HG03045 (cell line): ENCODE data around the gene SREK1IP1.
"Not testable (repeated sequence)": the region's sequence is repeated elsewhere in the genome, so short reads cannot be mapped to it uniquely, and the experiment has no call there.

Source experiments
- ATAC-seq: cut with Tn5 transposase; IDR thresholded peaks from one replicate; pipeline ENCODE4 v1.9.1; 2021; ENCODE audit warnings: mild to moderate bottlenecking, moderate library complexity; ENCODE audit not compliant: unreplicated experiment

SREK1IP1 gene

DNA sequence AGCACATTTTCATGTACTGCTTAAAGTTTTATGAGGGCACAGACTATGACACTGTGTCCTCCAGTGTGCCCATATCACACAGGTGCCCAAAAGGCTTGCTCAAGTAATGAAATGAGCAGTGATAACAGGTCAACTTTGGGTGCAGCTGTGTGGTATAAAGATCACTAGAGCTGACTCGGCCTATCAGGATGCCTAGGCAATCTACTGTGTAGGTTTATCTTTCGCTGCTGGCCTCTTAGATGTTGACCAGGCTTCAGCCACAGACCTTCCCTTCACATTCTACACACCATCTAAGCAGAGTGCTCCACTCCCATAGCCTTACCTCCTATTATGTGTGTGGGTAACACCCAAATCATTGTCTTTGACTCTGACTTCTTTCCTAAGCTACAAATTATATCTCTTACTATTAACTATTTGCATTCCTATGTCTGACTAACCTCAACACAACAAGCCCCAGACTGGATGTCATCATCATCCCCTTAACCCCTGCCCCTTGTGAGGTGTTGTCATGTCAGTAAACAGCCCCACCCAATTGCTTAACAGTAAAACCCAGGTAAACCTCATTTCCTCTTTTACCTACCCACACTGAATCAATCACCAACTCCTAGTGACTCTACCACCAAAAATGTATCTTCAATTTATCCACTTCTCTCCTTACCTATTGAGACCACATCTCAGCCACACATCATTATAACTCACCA lies 2.5 kb downstream of the SREK1IP1 start:
- no peak for ATAC-seq

DNA sequence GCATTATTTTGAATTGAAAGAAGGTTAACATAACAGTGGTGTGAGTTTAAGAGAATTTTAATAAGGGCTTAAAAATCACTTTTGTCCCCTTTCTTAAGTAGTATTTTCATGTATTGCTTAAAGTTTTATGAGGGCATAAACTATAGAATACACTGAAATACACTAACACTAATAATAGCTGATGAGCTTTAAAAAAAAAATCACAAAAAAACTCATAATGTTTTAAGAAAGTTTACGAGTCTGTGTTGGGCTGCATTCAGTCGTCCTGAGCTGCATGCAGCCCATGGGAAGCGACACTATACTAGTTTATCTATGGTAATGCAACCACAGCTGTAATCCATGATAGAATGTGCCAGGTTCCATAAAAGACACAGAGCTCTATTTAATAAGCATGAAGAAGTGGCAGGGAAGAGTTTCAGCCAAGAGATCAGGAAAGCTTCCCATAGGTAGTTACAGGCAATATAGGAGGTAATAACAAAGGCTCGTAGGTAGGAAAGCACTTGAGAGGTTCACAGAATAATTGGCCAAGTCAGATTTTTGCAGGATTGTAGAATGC lies 4.5 kb downstream of the SREK1IP1 start:
- ATAC-seq: no peak

DNA sequence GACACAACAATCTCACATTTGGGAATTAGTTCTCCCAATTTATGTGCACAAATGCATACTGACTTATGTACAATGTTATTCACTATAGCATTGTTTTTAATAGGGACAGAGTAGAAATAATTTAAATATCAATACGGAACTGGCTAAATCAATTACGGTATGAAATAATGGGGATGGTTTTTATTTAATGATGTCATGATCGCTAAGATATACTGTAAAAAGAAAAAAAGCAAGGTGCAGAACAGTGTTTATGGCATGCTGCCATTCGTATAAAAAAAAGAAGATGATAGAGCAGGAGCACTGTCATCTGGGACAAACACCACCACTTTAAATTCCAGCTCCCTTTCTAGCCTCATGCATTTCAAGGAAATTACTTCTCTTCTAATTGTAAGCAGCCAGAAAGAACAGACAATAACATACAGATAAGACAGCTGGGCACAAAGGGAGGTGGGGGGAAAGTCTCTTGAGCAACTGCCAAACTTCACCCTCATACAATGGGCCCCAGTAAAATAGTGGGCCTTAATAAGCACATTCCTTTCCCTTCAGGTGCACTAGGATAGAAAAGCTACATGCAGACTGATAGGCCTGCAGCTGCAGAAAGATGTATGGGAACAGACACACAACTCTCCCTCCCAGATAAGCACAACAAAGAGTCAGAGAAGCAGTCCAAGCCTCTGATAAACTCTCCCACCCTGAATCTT lies 8.4 kb downstream of the SREK1IP1 start:
- no peak for ATAC-seq

DNA sequence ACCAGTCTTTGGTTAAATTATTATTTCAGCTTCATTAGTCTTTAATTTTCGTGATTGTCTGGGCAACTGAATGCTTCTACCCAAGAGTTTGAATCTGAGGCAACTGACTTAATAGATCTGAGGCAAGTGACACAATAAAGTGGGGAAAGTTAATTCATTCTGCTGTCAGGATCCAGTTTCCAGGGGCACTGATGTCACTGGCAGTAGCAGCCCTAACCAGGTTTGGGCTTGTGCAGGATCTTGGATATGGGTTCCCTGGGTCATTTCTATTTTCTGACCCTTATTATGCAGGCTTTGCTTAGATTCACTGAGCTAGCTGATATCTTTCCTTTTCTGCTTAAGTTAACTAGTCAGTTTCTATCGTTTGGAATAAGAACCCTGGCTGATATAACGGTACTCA lies 9.6 kb downstream of the SREK1IP1 start:
- ATAC-seq: no peak

DNA sequence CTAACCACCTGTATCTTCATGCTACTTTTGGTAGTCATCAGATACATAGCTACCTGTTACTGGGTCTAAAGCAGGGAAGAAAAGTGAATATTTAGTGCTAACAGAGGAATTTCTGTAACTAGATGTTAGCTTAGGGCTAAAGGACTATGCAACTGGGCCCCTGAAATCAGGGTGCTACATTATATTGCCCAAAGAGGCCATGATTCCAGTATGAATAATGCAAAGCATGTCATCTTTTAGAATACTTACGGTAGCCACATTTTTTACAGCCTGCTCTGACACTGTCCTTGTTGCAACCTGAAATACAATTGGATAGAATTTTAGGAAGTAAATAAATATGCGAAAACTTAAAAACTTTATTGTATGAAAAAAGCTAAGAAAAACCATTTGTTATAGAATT lies 14.4 kb downstream of the SREK1IP1 start:
- ATAC-seq: no peak

DNA sequence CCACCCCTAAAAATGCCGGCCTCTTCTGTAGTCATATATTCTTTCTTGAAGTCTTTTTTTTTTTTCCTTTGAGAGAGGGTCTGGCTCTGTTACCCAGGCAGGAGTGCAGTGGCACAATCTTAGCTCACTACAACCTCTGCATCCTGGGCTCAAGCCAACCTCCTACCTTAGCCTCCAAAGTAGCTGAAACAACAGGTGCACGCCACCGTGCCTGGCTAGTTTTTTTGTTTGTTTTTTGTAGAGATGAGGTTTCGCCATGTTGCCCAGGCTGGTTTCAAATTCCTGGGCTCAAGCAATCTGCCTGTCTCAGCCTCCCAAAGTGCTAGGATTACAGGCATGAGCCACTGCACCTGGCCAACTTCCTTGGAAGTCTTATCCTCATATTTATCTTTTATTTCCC lies 19.1 kb downstream of the SREK1IP1 start:
- ATAC-seq: no peak

DNA sequence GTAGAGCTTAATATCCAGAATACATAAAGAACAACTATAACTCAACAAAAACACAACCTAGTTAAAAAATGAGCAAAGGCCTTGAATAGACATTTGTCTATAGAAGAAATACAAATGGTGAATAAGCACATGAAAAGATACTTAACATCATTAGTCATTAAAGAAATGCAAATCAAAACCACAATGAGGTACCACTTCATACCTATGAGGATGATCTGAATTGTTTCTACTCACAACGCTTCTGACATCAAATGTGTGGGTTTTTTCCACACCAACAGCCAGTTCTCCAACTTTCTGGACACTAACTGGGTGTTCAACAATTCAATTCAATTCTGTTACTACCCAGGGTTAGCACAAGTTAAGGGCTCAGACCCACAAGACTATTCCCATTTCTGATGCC lies 22.0 kb downstream of the SREK1IP1 start:
- no peak for ATAC-seq

DNA sequence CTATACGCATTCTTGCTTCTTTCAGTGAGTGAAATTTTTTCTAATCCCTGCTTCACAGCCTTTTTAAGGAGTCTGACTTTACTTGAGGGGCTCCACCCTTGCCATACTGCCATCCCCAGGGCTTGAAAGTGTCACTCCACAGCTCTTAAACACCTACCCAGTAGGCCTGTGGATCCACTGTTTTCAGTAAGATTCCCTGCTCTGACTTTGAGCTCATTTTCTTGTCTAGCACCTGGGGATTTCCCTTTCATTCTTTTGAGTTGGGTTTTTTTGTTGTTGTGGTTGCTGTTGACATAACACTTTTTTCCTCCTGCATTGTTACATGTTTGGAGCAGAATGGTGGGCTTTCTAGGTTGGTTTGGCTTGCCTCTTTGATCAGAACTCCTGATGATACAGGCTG lies 23.6 kb downstream of the SREK1IP1 start:
- ATAC-seq: no peak

DNA sequence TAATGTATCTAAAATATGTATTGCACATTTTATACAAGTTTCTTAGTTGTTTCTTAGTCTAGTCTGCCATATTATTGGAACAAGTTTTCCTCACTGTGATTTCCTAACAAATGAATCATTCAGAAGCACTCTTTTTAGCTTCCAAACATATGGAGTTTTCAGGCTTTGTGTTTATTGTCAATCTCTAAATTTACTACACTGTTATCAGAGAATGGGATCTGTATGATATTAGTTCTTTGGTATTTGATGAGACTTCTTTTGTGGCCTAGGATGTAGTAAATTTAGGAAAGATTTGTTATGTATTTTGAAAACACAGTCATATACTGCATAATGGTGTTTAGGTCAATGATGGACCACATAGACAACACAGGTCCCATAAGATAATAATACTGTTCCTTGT lies 25.7 kb downstream of the SREK1IP1 start:
- no peak for ATAC-seq

DNA sequence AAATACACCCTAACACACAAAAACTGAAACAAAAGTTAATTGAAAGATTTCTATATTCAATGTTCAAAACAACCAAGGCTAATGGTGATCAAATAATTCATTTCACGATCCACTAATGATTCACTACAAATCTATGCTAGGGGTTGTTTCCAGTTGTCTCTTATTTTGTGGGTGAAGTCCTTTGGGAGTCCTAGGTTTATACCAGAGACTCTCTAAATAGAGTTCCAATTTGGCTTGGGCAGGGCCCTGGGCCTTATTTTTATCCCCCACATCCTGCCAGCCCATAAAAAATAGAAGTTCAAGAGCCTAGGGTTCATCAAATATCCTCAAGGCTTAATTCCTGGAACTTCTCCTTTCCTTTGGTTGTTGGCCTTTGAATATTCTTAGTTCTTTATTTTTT lies 26.1 kb downstream of the SREK1IP1 start:
- no peak for ATAC-seq

DNA sequence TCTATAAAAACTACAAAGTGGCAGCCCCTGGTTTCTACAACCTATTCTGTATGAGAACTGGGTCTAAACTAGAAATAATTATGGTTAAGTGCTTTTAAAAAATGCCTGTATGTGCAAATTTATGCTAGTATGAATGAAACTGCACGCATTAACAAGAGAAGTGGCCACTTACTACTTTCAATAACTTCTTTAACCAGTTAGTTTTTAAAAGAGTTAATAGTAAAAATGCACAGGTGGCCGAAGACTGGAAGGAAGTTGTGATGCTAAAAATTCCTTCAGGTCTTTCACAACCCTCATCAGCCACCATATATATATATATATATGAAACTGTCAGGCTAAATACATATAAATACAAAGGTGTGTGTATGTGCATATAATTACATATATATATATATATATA lies 41.3 kb downstream of the SREK1IP1 start:
- no peak for ATAC-seq

DNA sequence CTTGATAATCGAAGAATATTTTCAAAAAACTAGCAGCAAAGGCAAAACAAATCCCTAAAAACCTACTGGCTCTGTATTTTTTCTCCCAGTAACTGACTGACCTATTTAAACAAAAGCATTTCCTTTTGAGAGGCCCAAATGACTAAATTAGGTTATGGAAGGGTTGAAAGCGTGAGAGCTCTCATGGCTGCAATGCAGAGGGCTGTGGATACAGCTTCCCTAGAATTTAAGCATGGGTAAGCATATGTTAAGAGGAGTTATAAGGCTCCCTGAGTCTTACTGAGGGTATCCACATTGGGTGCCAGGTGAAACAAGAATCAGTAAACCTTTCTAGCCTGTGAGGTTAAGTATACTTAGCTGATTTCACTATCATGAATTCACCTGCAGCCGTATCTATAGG lies 45.9 kb downstream of the SREK1IP1 start:
- no peak for ATAC-seq

DNA sequence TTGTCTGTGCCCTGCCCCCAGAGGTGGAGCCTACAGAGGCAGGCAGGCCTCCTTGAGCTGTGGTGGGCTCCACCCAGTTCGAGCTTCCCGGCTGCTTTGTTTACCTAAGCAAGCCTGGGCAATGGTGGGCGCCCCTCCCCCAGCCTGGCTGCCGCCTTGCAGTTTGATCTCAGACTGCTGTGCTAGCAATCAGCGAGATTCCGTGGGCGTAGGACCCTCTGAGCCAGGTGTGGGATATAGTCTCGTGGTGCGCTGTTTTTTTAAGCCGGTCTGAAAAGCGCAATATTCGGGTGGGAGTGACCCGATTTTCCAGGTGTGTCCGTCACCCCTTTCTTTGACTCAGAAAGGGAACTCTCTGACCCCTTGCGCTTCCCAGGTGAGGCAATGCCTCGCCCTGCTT lies 54.0 kb downstream of the SREK1IP1 start:
- not testable (repeated sequence) for ATAC-seq

DNA sequence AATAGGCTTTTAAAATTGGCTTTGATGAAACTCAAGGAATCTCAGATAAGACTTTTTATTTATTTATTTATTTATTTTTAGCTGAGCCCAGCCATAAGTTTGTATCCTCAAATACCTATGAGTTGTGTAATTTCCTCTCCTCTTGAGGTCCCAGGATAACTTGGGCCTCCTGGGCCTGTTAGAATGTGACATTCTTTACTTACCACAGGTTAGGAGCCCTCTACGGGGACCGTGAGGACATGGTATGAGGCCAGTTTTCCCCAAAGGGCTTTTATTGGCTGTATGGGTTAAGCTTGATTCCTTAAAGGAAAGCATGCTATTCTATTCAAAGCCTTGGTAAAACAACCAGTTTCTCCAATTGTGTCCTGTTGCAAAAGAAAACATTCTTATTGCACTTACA lies 61.3 kb downstream of the SREK1IP1 start:
- no peak for ATAC-seq

DNA sequence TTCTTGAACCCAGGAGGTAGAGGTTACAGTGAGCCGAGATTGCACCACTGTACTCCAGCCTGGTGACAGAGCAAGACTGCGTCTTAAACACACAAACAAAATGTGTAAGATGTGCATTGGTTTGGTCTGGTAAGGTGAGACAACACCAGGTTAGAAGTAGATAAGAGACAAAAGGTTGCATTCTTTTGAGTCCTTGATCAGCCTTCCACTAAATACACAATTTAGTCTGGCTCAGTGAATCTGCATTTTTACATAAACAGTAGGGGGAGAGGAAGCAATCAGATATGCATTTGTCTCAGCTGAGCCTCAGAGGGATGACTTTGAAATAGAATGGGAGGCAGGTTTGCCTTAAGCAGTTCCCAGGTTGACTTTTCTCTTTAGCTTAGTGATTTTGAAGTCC lies 62.4 kb downstream of the SREK1IP1 start:
- not testable (repeated sequence) for ATAC-seq

DNA sequence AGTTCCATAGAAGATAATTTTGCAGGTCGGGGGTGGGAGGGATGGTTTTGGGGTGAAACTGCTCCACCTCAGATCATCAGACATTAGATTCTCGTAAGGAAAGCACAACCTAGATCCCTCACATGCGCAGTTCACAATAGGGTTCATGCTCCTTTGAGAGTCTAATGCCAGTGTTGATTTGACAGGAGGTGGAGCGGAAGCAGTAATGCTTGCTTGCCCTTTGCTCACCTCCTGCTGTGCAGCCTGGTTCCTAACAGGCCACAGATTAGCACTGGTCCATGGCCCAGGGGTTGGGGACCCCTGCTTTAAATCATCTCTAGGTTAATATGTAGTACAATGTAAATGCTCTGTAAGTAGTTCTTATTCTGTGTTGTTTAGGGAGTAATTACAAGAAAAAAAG lies 67.7 kb downstream of the SREK1IP1 start:
- no peak for ATAC-seq

DNA sequence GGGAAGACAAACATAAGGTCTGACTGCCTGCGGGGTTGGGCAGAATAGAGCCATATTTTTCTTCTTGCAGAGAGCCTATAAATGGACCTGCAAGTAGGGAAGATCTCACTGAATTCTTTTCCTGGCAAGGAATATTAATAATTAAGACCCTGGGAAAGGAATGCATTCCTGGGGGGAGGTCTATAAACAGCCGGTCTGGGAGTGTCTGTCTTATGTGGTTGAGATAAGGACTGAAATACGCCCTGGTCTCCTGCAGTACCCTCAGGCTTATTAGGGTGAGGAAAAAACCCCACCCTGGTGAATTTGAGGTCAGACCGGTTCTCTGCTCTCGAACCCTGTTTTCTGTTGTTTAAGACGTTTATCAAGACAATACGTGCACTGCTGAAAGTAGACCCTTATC lies 72.1 kb downstream of the SREK1IP1 start:
- ATAC-seq: not testable (repeated sequence)

DNA sequence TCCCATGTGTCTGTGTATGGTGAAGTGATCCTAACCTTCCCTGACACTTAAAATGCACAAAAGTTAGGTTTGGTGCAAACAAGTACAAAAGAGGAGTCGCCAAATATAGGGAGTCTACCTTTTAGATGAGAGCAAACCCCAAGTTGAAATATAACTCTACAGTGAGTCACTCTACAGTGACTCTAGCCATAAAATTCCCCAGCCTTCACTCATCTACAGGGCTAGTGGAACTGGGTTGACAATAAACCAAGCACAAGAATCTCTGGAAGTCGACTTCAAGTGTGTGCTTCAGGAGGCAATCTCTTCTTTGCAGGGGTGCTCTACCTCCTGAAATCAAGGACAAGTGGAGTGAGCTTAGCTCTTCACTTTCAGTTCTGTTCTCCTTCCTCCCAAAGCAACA lies 74.9 kb downstream of the SREK1IP1 start:
- ATAC-seq: no peak

DNA sequence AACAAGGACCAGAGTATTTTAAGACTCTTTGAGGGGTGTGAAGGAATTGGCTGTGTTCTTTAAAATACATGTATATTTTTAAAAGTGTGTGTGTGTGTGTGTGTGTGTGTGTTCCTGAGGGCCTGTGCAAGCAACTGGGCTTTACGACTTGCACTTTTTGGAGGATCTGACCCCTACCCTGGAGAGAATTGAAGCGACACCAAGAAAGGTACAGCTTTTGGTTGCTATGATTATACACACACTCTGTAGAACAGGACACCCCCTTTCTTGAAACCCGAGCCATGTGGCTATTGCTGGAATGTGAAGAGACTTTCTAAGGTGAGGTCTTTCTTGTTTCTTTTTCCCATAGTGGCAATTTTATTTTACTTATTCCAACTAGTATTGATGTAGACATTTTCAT lies 77.2 kb downstream of the SREK1IP1 start:
- no peak for ATAC-seq

DNA sequence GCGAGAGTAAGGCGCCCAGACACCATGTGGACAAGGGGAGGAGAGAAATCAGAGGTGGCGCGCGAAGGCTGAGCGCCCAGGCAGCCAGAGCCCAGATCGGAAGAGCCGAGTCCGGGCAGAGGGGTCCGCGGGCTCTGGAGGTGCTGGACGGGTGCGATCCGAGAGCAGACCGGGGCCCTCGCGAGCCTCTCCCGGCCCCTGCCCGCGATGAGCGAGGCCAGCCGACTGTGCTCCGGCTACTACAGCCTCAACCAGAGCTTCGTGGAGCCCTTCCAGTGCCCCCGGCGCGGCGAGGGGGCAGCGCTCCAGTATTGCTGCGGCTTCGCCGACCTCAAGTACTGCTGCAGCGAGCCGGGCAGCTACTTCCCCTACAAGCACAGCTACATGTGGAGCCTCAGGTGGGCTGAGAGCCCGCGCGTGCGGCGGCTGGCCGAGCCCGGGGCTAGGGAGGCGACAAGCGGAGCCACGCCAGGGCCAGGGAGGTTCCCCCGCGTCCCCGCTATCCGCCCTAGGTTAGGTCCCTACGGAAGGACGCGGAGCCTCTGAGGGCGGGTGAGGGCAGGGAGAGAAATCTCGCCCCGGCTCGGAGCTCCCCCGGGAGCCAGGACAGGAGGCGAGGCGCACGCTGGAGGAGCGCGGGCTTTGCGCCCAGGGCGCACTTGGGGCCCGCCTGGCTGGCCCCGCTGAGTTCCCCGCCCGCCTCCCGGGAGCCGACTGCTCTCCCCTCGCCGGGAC lies 77.9 kb downstream of the SREK1IP1 start, which contains the start of gene SHISAL2B:
Gene SHISAL2B, plus strand, starts transcription at position 87 of the 735 bp plus-strand sequence. Its CDS starts 121 bp downstream, at position 208.
- ATAC-seq: no peak

DNA sequence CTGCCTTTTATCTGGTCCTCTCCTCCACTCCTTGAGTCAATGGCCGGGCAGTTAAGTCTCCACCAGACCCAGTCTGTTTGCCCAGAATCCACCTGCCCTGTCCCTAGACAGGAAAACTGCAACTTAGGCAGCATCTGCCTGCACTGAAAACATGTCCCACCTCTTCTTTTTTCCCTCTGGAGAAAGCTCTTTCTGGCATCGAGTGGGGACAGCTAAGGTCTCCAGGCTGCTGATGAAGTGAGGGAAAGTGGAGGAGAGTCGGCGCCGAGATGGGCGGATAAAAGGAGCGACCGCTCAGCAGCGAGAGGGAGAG lies 78.4 kb downstream of the SREK1IP1 start:
- ATAC-seq: no peak

DNA sequence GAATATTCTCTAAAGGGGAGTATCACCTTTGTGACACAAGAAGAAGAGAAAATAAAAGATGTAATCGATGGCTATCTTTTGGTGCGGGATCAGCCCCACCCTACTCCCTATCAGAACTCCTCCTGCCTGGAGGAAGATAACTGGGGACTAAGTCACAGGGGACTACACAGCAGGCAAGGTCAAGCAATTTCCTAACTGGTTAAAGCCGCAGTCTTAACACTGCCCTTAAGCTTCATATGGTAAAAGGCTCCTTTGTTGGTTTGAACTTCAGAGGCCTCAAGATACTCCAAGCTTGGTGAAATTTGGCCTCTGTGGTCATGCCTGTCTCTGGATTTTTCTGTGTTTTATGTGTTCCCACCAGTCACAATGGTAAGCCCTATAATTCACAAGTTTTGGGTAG lies 79.5 kb downstream of the SREK1IP1 start:
- ATAC-seq: no peak
